A549 (cell line): Measurements from ENCODE around the gene DNAH7. TPM values are rescaled to one million over a fixed set of nuclear protein-coding genes. Genes with fewer than 3 reads are reported as not detected.
A peak's percentile ranks its signal among the peaks of the same experiment; 100 is the strongest.

Experiments used
- ATAC-seq, 2 experiments: fragments of 200-7000 bp in 1 of 2; fragments of >200 bp in 1 of 2; cut with Nextera tagmentation in 1 of 2; cut with Tn5 transposase in 1 of 2; 3 replicates each; pipeline versions ENCODE4 v1.8.0 to v1.9.1; 2018 to 2020; ENCODE audit warnings: mild to moderate bottlenecking in 1 of 2, moderate library complexity in 1 of 2
- CTCF ChIA-PET: fragments of 300-600 bp; sonication (Branson Sonifier 250); formaldehyde crosslinking; extraction: SDS; loops from one replicate; lab custom pipeline; 2021; ENCODE audit warnings: antibody characterized with exemption, inconsistent platforms; lab: Yijun Ruan, JAX
- POLR2A ChIA-PET: fragments of 350-600 bp; formaldehyde crosslinking; extraction: SDS; loops from one replicate; lab custom pipeline; 2021; ENCODE audit warnings: antibody characterized with exemption, inconsistent platforms; lab: Yijun Ruan, JAX
- DNase-seq, 2 experiments: peaks; one replicate each; pipeline versions ENCODE4 v3.0.0 to v3.0.0-alpha.2; 2011 to 2016; ENCODE audit warnings: low read depth in 1 of 2, low spot score in 1 of 2
- FAIRE-seq: peaks from 2 replicates; lab custom pipeline; 2011; peaks lifted over from hg19 to GRCh38; lab: Jason Lieb, UNC
- H3K27ac ChIP-seq, 2 experiments: fragments of >200 bp; sonication (Bioruptor Twin); formaldehyde crosslinking; 3 replicates each; pipeline ENCODE4 v1.5.1; 2016 to 2017
- H3K4me1 ChIP-seq: fragments of >200 bp; sonication (Bioruptor Twin); formaldehyde crosslinking; 3 replicates; pipeline ENCODE4 v1.6.1; 2016
- H3K4me2 ChIP-seq: fragments of >200 bp; sonication (Bioruptor Twin); formaldehyde crosslinking; 3 replicates; pipeline ENCODE4 v1.6.1; 2016
- H3K4me3 ChIP-seq: fragments of >200 bp; sonication (Bioruptor Twin); formaldehyde crosslinking; 3 replicates; pipeline ENCODE4 v1.5.1; 2016
- H3K9me3 ChIP-seq: fragments of >200 bp; sonication (Bioruptor Twin); formaldehyde crosslinking; 3 replicates; pipeline ENCODE4 v1.6.1; 2016
- BHLHE40 ChIP-seq: IDR thresholded peaks from 2 replicates; pipeline ENCODE4 v1.6.1; 2012; ENCODE audit warnings: low read depth, low read length, inconsistent platforms
- CHD2 ChIP-seq: fragments of 150-350 bp; IDR thresholded peaks from 2 replicates; pipeline ENCODE4 v1.6.1; 2014; ENCODE audit warnings: low read length; ENCODE audit not compliant: partially characterized antibody
- CHD4 ChIP-seq: fragments of 200-600 bp; sonication (generic); IDR thresholded peaks from 2 replicates; pipeline ENCODE4 v1.6.1; 2016; ENCODE audit warnings: antibody characterized with exemption, mild to moderate bottlenecking, borderline replicate concordance
- EP300 ChIP-seq, 2 experiments: fragments of >200 bp; sonication (Bioruptor Twin); formaldehyde crosslinking; IDR thresholded peaks; 2 replicates in 1 of 2; 3 replicates in 1 of 2; pipeline ENCODE4 v1.6.1; 2016 to 2017
- ESRRA ChIP-seq: fragments of 150-350 bp; IDR thresholded peaks from 2 replicates; pipeline ENCODE4 v1.6.1; 2014; ENCODE audit warnings: mild to moderate bottlenecking, low read length, borderline replicate concordance
- GATA3 ChIP-seq: IDR thresholded peaks from 2 replicates; pipeline ENCODE4 v1.6.1; 2012; ENCODE audit warnings: borderline replicate concordance
- HEYL ChIP-seq: fragments of 250-450 bp; sonication (Bioruptor Pico); IDR thresholded peaks from 2 replicates; pipeline ENCODE4 v1.8.0; 2021; ENCODE audit warnings: mild to moderate bottlenecking, moderate library complexity
- HOXB13 ChIP-seq: fragments of 250-450 bp; sonication (Bioruptor Pico); IDR thresholded peaks from 2 replicates; pipeline ENCODE4 v1.5.0; 2020; ENCODE audit warnings: low read depth, mild to moderate bottlenecking, moderate library complexity
- HOXB5 ChIP-seq: fragments of 250-450 bp; sonication (Bioruptor Pico); IDR thresholded peaks from 2 replicates; pipeline ENCODE4 v1.5.0; 2020; ENCODE audit warnings: mild to moderate bottlenecking, moderate library complexity
- JUNB ChIP-seq: fragments of >200 bp; sonication (Bioruptor Twin); formaldehyde crosslinking; IDR thresholded peaks from 2 replicates; pipeline ENCODE4 v1.6.1; 2016
- MAFK ChIP-seq: fragments of 450-650 bp; IDR thresholded peaks from 2 replicates; pipeline ENCODE4 v1.6.1; 2014; ENCODE audit not compliant: partially characterized antibody
- MYC ChIP-seq: IDR thresholded peaks from 2 replicates; pipeline ENCODE4 v1.6.1; 2012; ENCODE audit warnings: mild to moderate bottlenecking, inconsistent platforms, low read length, improper control_type of control experiment, borderline replicate concordance
- PHF8 ChIP-seq: fragments of 200-600 bp; sonication (generic); IDR thresholded peaks from 2 replicates; pipeline ENCODE4 v1.6.1; 2016; ENCODE audit warnings: low read depth, mild to moderate bottlenecking, antibody characterized with exemption, moderate library complexity, borderline replicate concordance
- RARB ChIP-seq: fragments of 250-450 bp; sonication (Bioruptor Pico); IDR thresholded peaks from 2 replicates; pipeline ENCODE4 v1.8.0; 2021; ENCODE audit warnings: mild to moderate bottlenecking, moderate library complexity
- RFX5 ChIP-seq: fragments of 450-650 bp; IDR thresholded peaks from 2 replicates; pipeline ENCODE4 v1.7.1; 2014; ENCODE audit warnings: antibody characterized with exemption, mild to moderate bottlenecking, moderate library complexity
- SMC3 ChIP-seq: fragments of >200 bp; sonication (Bioruptor Twin); formaldehyde crosslinking; IDR thresholded peaks from 3 replicates; pipeline ENCODE4 v1.6.1; 2018; ENCODE audit warnings: inconsistent platforms
- TP53 ChIP-seq: fragments of 250-450 bp; sonication (Bioruptor Pico); IDR thresholded peaks from 2 replicates; pipeline ENCODE4 v1.5.0; 2021; ENCODE audit warnings: mild to moderate bottlenecking, moderate library complexity
- ZFP36 ChIP-seq: fragments of 450-650 bp; IDR thresholded peaks from 2 replicates; pipeline ENCODE4 v1.6.1; 2014; ENCODE audit warnings: borderline replicate concordance; ENCODE audit not compliant: partially characterized antibody
- WGBS: methylation state at CpG from one replicate; pipeline ENCODE4 v1.1.6; 2017; ENCODE audit errors: missing lambda C conversion rate; 5-methylcytosine and 5-hydroxymethylcytosine counted together
- polyA plus RNA-seq, 4 experiments: library from polyadenylated mRNA; depleted of rRNA in 3 of 4; stranded (reverse); fragments of >200 nt; fragmentation: RNase III in 1 of 4; extraction: RNeasy Plus Mini Kit Qiagen cat#74134 plus additional on column Dnase treatment in 1 of 4; gene quantifications; 2 replicates in 3 of 4; 3 replicates in 1 of 4; pipeline ENCODE4 v1.2.3, GENCODE V29; 2011 to 2017
- TF ChIP-seq, protein P1 (sequence below): fragments of 250-450 bp; sonication (Bioruptor Pico); IDR thresholded peaks from 2 replicates; pipeline ENCODE4 v1.5.0; 2021; ENCODE audit warnings: mild to moderate bottlenecking, moderate library complexity, borderline replicate concordance
- TF ChIP-seq, protein P2 (sequence below): fragments of 250-450 bp; sonication (Bioruptor Pico); IDR thresholded peaks from 2 replicates; pipeline ENCODE4 v1.5.0; 2020; ENCODE audit warnings: low read depth, mild to moderate bottlenecking, moderate library complexity
- TF ChIP-seq, protein P3 (sequence below): fragments of 450-650 bp; IDR thresholded peaks from 2 replicates; pipeline ENCODE4 v1.6.1; 2014; ENCODE audit warnings: antibody characterized with exemption
- TF ChIP-seq, protein P4 (sequence below): fragments of >200 bp; sonication (Bioruptor Twin); formaldehyde crosslinking; IDR thresholded peaks from 2 replicates; pipeline ENCODE4 v1.6.1; 2016

DNAH7 gene
- polyA plus RNA-seq, 2 of the 4 experiments (the other 2 are of a cell fraction): 0.43 to 1.5 TPM

DNA sequence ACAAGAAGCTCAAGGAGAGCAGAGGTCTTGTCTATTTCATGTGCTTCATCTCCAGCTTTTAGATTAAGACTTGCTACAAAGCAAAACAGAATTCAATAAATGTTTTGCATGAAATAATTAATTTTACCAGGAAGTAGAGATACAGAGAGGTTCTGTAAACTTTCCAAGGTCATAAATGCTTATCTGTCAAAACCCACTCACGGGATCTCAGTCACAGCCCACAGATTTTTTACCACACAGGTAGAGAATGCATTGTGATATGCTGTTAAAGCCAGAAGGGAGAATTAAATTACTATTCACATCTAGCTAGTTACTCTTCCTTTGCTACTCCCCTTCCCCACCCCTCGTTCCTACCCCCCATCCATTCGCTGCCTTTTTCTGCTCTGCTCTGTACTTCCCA lies 205.5 kb downstream of the DNAH7 start:
- Histone ChIP-seq H3K4me1 (no peaks in the 10 kb centered on the region), H3K9me3 (no peaks in the 10 kb centered on the region), H3K4me2 (no peak overlapping the region), H3K4me3 (no peak overlapping the region), H3K27ac (no peak overlapping the region)
- FAIRE-seq (no peak), ATAC-seq (no peak), DNase-seq (no peak)
- 69% methylated on average over 3 of the region's 3 CpGs for WGBS
- no peak for TF ChIP-seq SMC3
- POLR2A ChIA-PET: no interaction called here
- CTCF ChIA-PET: no interaction called here

DNA sequence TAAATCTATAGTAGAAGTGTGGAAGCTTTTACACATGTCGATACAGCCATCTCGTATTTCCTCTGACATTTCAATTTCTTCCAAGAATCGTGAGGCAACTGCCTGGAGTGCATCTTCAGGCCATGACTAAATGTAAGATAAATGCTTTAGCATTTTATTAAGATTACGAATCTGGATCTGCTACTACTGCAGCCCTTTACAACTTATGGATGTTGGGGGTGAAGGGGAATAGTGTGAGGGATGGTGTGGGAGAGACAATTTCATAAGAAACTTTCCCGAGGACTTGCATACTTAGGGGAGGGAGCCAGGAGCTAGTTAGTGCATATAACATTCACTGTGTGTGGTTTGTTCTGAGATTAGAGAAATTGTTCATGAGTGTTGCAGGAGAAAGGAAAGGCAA lies 206.8 kb downstream of the DNAH7 start:
- H3K4me1 ChIP-seq: no peaks in the 10 kb centered on the region
- no peak overlapping the region for H3K4me3 ChIP-seq
- WGBS: 70% methylated on average over 5 of the region's 5 CpGs
- no peaks in the 10 kb centered on the region for H3K9me3 ChIP-seq
- no peak for FAIRE-seq
- no peak for ATAC-seq
- TF ChIP-seq HOXB13 (no peak), ESRRA (no peak), JUNB (no peak), CHD2 (no peak), ZFP36 (no peak), RARB (no peak), CHD4 (no peak), BHLHE40 (no peak), EP300 (IDR thresholded peaks at IDR 0.05) (no peak)
- TF ChIP-seq, protein P1, sequence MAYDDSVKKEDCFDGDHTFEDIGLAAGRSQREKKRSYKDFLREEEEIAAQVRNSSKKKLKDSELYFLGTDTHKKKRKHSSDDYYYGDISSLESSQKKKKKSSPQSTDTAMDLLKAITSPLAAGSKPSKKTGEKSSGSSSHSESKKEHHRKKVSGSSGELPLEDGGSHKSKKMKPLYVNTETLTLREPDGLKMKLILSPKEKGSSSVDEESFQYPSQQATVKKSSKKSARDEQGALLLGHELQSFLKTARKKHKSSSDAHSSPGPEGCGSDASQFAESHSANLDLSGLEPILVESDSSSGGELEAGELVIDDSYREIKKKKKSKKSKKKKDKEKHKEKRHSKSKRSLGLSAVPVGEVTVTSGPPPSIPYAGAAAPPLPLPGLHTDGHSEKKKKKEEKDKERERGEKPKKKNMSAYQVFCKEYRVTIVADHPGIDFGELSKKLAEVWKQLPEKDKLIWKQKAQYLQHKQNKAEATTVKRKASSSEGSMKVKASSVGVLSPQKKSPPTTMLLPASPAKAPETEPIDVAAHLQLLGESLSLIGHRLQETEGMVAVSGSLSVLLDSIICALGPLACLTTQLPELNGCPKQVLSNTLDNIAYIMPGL (CRISPR knock-in tag): no peak
- TF ChIP-seq, protein P2, sequence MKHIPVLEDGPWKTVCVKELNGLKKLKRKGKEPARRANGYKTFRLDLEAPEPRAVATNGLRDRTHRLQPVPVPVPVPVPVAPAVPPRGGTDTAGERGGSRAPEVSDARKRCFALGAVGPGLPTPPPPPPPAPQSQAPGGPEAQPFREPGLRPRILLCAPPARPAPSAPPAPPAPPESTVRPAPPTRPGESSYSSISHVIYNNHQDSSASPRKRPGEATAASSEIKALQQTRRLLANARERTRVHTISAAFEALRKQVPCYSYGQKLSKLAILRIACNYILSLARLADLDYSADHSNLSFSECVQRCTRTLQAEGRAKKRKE (CRISPR knock-in tag): no peak
- TF ChIP-seq, protein P3, sequence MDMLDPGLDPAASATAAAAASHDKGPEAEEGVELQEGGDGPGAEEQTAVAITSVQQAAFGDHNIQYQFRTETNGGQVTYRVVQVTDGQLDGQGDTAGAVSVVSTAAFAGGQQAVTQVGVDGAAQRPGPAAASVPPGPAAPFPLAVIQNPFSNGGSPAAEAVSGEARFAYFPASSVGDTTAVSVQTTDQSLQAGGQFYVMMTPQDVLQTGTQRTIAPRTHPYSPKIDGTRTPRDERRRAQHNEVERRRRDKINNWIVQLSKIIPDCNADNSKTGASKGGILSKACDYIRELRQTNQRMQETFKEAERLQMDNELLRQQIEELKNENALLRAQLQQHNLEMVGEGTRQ: no peak
- TF ChIP-seq, protein P4, sequence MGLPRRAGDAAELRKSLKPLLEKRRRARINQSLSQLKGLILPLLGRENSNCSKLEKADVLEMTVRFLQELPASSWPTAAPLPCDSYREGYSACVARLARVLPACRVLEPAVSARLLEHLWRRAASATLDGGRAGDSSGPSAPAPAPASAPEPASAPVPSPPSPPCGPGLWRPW: no peak
- no peak overlapping the region for H3K27ac ChIP-seq
- ChIA-PET POLR2A (no interaction called here), CTCF (no interaction called here)
- no peak for DNase-seq
- no peak overlapping the region for H3K4me2 ChIP-seq

DNA sequence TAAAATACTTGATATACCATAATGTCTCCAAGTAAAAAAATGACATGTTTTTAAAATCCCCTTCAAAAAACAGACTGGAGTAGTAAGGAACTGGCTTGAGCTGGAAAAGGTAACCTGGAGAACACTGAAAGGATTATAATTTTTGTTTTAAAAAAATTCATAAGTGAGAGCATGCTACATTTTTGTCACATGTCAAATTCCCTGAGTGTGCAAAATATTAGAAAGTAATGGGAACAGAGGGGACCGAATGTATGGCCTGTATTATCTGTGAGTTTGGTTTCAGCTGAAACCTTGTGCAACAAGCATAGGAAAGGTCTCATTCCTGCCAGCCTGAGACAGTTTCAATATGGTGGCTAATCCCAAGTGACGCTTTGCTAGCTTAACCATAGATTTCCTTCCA lies 209.1 kb downstream of the DNAH7 start:
- Histone ChIP-seq H3K4me2 (no peak overlapping the region), H3K27ac (no peak overlapping the region), H3K4me3 (no peak overlapping the region), H3K9me3 (no peaks in the 10 kb centered on the region), H3K4me1 (no peaks in the 10 kb centered on the region)
- no peak for TF ChIP-seq CHD4
- no peak for TF ChIP-seq PHF8
- TF ChIP-seq SMC3: no peak
- peak; percentile 60 for TF ChIP-seq MAFK
- TF ChIP-seq CHD2: no peak
- TF ChIP-seq MYC: no peak
- DNase-seq (no peak), FAIRE-seq (no peak), ATAC-seq (no peak)
- ChIA-PET CTCF (no interaction called here), POLR2A (no interaction called here)
- 76% methylated on average over 2 of the region's 2 CpGs for WGBS

DNA sequence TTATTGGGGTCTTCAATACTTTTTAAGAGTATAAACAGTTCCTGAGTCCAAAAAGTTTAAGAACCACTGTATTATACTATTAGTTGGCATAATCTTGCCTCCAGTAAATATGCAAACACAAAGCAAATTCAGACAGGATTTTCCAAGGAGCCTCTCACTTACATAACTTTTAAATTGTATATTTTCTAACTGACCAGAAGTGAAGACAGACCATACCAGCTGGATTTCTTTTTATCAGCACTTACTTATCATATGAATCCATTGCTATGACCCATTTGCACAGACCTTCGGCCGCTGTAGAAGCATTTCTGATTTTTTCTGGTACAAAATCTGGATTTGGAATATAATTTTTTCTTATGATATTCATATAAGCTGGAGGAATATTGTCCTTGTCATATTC lies 211.5 kb downstream of the DNAH7 start:
- FAIRE-seq (no peak), DNase-seq (no peak), ATAC-seq (no peak)
- Histone ChIP-seq H3K4me1 (no peaks in the 10 kb centered on the region), H3K27ac (no peak overlapping the region), H3K4me2 (no peak overlapping the region), H3K4me3 (no peak overlapping the region), H3K9me3 (no peaks in the 10 kb centered on the region)
- POLR2A ChIA-PET: no interaction called here
- 95% methylated on average over 2 of the region's 2 CpGs for WGBS
- CTCF ChIA-PET: no interaction called here
- TF ChIP-seq, protein P4: no peak
- TF ChIP-seq TP53 (CRISPR knock-in tag): no peak
- TF ChIP-seq, protein P1 (CRISPR knock-in tag): no peak
- TF ChIP-seq CHD2: no peak
- no peak for TF ChIP-seq CHD4
- TF ChIP-seq GATA3: no peak
- no peak for TF ChIP-seq JUNB
- TF ChIP-seq, protein P3: no peak
- no peak for TF ChIP-seq HOXB5
- TF ChIP-seq RFX5: no peak
- TF ChIP-seq HEYL (CRISPR knock-in tag): no peak
- no peak for TF ChIP-seq HOXB13
- TF ChIP-seq RARB: no peak
